Gastrocnemius medialis (tissue), 4 donors: ENCODE data around the gene HYAL3.

Source experiments
- CTCF ChIP-seq, 5 experiments: fragments of 450-650 bp in 3 of 5; fragments of 200-600 bp in 2 of 5; sonication (generic) in 2 of 5; IDR thresholded peaks in 4 of 5; conservative IDR thresholded peaks in 1 of 5; 1 replicate in 4 of 5; 2 replicates in 1 of 5; pipeline ENCODE4 v1.5.1; 2016 to 2019; ENCODE audit warnings: antibody characterized with exemption in 5 of 5, mild to moderate bottlenecking in 3 of 5, moderate library complexity in 3 of 5
- POLR2A ChIP-seq, 2 donors: fragments of 450-650 bp; IDR thresholded peaks; one replicate each; pipeline ENCODE4 v1.6.1; 2017; ENCODE audit warnings: antibody characterized with exemption in 2 of 2, mild to moderate bottlenecking in 2 of 2, moderate library complexity in 2 of 2

GRCh38 chr3:50345008-50345407 is 45.8 kb upstream of the HYAL3 start:
- no peak for TF ChIP-seq CTCF (IDR thresholded peaks at IDR 0.05 in 4 of 5, conservative IDR thresholded peaks at IDR 0.05 in 1 of 5)
- no peak for TF ChIP-seq POLR2A (IDR thresholded peaks at IDR 0.05)
